ENCODE data around the gene CYP27C1. TPM values are rescaled to one million over a fixed set of nuclear protein-coding genes. Genes with fewer than 3 reads are reported as not detected.

Gene CYP27C1
- total and polyA plus RNA-seq, 10 of the 15 experiments (the other 5 are each of a cell fraction or from before 2014, with no cell fraction given), result not detected

- WGBS (ENCODE audit: insufficient coverage, insufficient replicate concordance, low lambda C conversion rate, missing lambda C conversion rate), result 42% methylated on average over 4 of the region's 4 CpGs
- SMC1A ChIA-PET (ENCODE audit: uncharacterized antibody, unreplicated experiment), result no interaction called here
- Histone ChIP-seq H2AFZ (ENCODE audit: control insufficient read depth, low read depth, low read length) (no peak overlapping the region), H3K27ac (ENCODE audit: control insufficient read depth, insufficient read depth) (no peak overlapping the region), H3K4me2 (ENCODE audit: control insufficient read depth, insufficient read depth) (no peak overlapping the region), H3K27me3 (replicated peaks in 1 of 2; ENCODE audit: control insufficient read depth in 2 of 2, insufficient read depth in 2 of 2, low read length in 1 of 2) (peaks cover 0 to 4% of the 10 kb centered on the region in 2 experiments; a peak in 3 of 4 replicates), H3K9me3 (replicated peaks; ENCODE audit: control insufficient read depth, insufficient read depth, low read length) (no peaks in the 10 kb centered on the region; the same call in 2 of the 3 replicates), H3K9ac (ENCODE audit: control insufficient read depth, insufficient read depth, low read length) (no peak overlapping the region), H3K4me3 (no peak overlapping the region), H3K79me2 (ENCODE audit: control insufficient read depth, insufficient read depth, low read length) (no peaks in the 10 kb centered on the region), H4K20me1 (ENCODE audit: control insufficient read depth, insufficient read depth) (no peaks in the 10 kb centered on the region), H3K4me1 (ENCODE audit: control insufficient read depth, insufficient read depth, low read length) (no peaks in the 10 kb centered on the region), H3K36me3 (ENCODE audit: control insufficient read depth in 2 of 2, insufficient read depth in 2 of 2, low read length in 1 of 2) (no peaks in the 10 kb centered on the region)
- POLR2A ChIA-PET, result interaction anchor here (0.7 kb wide), 1 partner anchor 13 kb away, joined by 5 read pairs; no protein-coding TSS in a partner anchor
- in situ Hi-C loops (cut with MboI) (no loop called here), intact Hi-C loops (cut with micrococcal nuclease; ENCODE audit: unreplicated experiment) (no loop called here)
- FAIRE-seq (no peak), ATAC-seq (no peak), DNase-seq (ENCODE audit: low read depth, low spot score) (no peak)
- RAD21 ChIA-PET (ENCODE audit: unreplicated experiment), result no interaction called here
- TF ChIP-seq BCLAF1 (IDR thresholded peaks at IDR 0.05), result no peak
- no peak for TF ChIP-seq TARDBP (IDR thresholded peaks at IDR 0.05; ENCODE audit: borderline replicate concordance)
- TF ChIP-seq PRDM15 (CRISPR knock-in tag; IDR thresholded peaks at IDR 0.05), result no peak
- TF ChIP-seq NBN (IDR thresholded peaks at IDR 0.05), result no peak
- no TSS peak for BruUV-seq (replicated peaks)
- CTCF ChIA-PET, result interaction anchor here (2.5 kb wide), 1 partner anchor 114 kb away, joined by 7 read pairs; no protein-coding TSS in a partner anchor
These were observed 38.2 kb downstream of the CYP27C1 start for GRCh38 chr2:127181851-127182250.
